ENCODE results near the gene ZNF428.

DNA sequence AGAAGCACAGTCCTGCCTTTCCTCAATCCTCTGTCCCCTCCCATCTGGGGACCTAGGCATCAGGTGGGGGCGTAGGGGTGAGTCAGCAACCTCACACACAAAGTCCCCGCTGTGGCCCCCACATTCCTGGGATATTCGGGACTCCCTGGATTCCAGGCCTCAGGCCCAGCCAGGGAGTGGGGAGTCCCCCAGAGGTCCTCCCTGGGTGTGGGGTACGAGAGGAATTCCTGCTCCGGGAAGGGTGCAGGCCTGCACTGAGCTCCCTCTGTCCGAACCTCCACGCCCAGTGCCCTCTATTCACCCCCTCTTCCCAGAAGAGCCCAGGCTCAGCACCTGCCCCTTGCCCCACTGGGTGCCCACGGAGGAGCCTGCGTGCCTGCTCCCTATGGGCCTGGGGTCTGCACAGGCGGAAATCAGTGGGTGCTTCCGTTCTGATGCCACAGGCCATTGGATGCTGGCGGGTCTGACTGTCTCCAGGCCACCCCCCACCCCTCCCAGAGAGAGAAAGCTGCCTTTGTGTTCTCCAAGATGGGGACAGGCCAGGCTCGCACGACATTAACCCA, 16.8 kb upstream of the ZNF428 start:
- TF ChIP-seq, protein P1, sequence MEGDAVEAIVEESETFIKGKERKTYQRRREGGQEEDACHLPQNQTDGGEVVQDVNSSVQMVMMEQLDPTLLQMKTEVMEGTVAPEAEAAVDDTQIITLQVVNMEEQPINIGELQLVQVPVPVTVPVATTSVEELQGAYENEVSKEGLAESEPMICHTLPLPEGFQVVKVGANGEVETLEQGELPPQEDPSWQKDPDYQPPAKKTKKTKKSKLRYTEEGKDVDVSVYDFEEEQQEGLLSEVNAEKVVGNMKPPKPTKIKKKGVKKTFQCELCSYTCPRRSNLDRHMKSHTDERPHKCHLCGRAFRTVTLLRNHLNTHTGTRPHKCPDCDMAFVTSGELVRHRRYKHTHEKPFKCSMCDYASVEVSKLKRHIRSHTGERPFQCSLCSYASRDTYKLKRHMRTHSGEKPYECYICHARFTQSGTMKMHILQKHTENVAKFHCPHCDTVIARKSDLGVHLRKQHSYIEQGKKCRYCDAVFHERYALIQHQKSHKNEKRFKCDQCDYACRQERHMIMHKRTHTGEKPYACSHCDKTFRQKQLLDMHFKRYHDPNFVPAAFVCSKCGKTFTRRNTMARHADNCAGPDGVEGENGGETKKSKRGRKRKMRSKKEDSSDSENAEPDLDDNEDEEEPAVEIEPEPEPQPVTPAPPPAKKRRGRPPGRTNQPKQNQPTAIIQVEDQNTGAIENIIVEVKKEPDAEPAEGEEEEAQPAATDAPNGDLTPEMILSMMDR (IDR thresholded peaks at IDR 0.05; ENCODE audit: low read depth, low read length, poor library complexity, severe bottlenecking) = no peak
- no peak for TF ChIP-seq EZH2phosphoT487 (IDR thresholded peaks at IDR 0.05; ENCODE audit: borderline replicate concordance, low read length)
